Epidermal melanocyte (primary cell): ENCODE results near the gene SZRD1.
A peak's percentile ranks its signal among the peaks of the same experiment; 100 is the strongest.
"Not testable (repeated sequence)": the region's sequence is repeated elsewhere in the genome, so short reads cannot be mapped to it uniquely, and the experiment has no call there.

ENCODE experiments used
- DNase-seq: peaks from one replicate; pipeline ENCODE4 v3.0.0; 2011; ENCODE audit warnings: low spot score; ENCODE audit not compliant: insufficient read length

The SZRD1 gene, protein sequence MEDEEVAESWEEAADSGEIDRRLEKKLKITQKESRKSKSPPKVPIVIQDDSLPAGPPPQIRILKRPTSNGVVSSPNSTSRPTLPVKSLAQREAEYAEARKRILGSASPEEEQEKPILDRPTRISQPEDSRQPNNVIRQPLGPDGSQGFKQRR

DNA sequence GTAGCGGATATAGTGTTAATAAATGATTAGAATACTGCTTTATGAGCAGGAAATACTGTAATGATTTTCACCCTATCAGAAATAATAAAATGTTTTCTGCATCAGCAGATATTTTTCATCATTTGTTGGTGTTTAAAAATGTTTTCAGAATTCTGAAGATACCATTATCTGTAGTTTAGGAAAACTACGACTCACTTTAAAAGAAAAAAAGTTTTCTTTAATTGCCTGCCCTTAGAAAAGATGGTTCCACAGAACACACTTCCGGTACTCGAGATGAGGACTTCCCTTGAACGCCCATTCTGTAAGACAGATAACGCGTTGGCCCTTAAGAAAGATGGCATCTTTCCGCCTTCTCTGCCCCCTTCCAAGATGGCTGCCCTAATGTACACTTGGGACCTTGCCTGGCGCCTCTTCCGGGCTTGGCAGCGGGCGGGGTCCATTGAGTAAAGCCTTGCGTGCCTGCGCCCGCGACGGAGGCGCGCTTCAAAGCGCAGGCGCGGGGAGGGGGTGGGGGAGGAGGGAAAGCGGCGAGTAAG, at the start of gene SZRD1:
SZRD1 (plus strand) TSS at position 521 of the 536 bp plus-strand sequence. CDS start 16 bp downstream, outside the sequence.
- DNase-seq: peak; percentile 75

DNA sequence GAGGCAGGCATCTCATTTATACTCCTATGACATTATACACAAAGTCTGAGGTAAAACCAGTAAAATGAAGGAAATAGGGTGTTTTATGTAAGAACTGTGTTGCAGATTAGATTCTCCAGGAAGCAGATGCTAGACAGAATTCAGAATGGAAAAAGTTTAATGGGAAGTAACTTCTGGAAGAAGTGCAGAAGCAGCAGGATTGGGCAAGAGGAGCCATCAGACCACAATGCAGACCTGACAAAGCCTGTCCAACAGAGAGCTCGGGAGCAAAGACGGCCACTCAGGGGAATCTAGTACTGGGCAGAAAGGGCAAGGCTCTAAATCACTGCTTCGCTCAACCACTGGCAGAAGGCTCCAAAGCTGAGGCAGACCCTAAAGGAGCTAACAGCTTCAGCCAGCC, 48.5 kb upstream of the SZRD1 start:
- DNase-seq: no peak

DNA sequence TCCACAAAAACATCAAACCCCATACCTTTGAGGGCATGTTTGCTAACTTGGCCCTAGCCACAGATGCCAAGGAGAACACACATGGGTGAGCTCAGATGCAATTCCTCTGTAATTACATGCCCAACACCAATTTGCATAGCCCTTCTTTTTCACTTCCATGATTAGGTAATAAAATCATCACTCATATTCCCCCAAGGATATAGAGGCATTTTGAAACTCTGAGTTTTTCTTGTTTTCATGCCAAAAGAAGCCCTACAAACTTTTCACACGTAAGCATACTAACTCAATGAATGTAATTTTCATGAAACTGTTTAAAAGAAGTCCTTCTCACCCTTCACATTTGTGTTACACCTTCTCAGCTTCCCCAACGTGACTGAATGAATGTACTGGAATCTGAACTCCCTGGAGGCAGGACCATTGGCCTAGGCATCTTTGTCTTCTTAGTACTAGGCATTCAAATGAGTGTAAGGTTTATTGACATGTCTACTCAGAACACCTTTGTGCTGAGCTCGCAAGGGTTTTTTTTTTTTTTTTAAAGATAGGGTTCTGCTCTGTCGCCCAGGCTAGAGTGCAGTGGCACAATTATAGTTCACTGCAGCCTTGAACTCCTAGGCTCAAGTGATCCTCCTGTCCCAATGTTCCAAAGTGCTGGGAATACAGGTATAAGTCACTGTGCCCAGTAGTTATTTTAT, 45.7 kb upstream of the SZRD1 start:
- no peak for DNase-seq

DNA sequence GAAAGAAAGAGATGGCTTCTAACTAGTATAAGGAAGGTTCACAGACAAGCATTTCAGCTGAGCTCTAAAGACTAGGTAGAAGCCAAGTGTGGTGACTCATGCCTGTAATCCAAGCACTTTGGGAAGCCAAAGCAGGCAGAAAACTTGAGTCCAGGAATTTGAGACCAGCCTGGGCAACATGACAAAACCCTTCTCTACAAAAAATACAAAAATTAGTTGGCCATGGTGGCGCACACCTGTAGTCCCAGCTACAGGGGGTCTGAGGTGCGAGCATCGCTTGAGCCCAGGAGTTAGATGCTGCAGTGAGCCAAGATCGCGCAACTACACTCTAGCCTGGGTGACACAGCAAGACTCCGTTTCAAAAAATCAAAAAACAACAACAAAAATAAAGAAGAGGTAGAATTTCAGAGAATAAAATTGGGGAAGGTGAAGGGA, 42.6 kb upstream of the SZRD1 start:
- DNase-seq: no peak

DNA sequence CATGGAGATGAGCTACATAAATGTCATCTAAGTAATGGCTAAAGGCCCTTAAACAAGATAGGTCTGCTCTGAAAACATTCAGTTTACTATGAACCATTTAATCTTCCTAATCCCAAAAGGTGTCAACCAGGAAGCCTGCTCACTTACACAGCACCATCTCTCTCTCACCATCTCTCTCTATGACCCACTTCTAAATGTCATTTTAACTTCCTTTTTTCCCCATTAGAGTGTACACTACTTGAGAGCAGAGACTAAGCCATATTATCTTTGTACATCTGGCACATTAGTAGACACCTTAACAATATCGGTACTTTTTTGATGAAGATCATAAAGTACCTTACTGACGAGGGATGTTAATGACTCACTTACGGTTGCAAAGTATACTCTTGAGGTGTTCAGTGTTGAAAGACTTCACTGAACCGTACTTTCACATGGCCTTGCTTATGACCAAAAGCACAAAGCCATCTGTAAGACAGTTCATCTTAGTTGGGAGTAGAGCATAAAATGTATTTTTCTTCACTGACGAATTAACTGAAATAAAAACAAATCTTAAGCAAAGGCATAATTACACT, 40.1 kb upstream of the SZRD1 start:
- DNase-seq: no peak

DNA sequence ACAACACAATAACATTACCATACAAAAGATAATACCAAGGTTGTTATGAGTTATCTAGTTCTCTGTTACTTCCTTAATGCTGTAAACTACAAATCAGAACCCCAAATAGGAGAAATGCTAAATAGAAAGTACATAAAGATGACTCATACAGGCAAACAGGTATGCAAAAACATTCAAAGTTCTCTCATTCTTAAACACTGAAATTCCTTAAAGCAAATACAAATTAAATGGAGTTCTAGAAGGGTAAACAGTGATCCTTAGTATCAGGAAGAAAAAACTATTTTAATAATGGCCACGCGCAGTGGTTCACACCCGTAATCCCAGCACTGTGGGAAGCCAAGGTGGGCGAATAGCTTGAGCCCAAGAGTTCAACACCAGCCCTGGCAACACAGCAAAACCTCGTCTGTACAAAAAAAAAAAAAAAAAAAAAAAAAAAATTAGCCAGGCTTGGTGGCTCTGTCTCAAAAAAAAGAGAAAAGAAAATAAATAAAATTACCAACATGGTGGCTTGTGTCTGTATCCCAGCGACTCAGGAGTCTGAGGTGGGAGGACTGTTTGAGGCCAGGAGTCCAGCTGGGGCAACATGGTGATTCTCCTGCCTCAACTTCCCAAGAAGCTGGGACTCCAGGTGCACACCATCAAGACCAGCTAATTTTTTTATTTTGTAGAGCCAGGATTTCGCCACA, 32.2 kb upstream of the SZRD1 start:
- no peak for DNase-seq

DNA sequence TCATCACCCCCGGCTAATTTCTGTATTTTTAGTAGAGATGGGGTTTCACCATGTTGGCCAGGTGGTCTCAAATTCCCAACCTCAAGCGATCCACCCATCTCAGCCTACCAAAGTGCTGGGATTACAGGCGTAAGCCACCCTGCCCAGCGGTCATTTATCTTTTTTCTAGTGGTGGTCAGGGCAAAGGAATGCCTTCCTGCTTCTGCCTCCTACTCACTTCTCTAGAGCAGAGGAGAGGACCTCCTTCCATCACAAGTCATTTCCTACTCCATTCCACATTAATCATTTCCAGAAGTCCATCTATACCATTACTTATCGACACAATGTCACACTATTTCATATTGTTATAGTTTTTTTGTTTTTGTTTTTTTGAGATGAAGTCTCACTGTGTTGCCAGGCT, 28.1 kb upstream of the SZRD1 start:
- DNase-seq: no peak

DNA sequence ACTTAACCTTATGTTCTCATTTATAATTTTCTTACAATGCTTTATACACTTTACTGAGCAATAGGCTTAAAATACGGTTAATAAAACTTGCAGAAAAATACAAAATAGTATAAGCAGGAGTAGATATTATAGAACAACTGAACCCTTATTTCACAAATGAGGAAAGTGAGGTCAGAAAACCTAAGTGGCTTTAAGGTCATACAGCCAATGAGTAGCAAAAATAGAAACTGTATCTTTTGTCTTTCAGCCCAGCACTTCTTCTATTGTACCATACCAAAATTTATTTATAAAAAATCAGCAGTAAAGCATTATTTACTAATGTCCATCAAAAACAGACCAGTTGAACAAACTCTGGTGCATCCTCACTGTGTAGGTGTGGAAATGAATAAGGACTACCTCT, 26.4 kb upstream of the SZRD1 start:
- DNase-seq: no peak

DNA sequence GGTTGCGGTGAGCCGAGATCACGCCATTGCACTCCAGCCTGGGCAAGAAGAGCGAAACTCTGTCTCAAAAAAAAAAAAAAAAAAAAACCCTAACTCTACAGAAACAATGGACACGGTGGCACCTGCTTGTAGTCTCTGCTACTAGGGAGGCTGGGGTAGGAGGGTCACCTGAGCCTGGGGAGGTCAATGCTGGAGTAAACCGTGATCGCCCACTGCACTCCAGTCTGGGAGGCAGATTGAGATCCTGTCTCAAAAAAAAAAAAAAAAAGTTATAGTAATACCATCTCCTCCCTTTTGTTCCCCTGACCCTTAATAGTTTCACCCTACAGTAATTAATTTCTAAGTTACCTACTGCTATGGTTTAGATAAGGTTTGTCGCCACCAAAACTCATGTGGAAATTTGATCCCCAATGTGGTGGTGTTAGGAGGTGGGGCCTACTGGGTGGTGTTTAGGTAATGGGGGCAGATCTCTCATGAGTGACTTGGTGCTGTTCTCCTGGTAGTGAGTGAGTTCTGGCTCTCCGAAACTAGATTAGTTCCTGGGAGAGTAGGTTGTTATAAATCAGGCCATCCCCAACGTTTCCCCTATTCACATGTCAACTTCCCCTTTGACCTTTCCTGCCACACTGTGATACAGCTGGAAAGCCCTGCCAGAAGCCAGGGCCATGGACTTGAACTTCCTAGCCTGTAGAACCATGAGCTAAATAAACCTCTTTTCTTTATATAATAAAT, 24.5 kb upstream of the SZRD1 start:
- no peak for DNase-seq

DNA sequence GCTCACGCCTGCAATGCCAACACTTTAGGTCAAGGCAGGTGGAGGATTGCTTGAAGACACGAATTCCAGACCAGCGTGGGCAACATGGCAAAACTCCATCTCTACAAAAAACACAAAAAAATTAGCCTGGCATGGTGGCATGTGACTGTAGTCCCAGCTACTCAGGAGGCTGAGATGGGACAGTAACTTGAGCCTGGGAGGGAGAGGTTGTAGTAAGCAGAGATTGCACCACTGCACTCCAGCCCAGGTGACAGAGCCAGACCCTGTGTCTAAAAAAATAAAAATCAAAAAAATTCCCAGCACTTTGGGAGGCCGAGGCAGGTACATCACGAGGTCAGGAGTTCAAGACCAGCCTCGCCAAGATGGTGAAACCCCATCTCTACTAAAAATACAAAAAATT, 23.8 kb upstream of the SZRD1 start:
- DNase-seq: not testable (repeated sequence)

DNA sequence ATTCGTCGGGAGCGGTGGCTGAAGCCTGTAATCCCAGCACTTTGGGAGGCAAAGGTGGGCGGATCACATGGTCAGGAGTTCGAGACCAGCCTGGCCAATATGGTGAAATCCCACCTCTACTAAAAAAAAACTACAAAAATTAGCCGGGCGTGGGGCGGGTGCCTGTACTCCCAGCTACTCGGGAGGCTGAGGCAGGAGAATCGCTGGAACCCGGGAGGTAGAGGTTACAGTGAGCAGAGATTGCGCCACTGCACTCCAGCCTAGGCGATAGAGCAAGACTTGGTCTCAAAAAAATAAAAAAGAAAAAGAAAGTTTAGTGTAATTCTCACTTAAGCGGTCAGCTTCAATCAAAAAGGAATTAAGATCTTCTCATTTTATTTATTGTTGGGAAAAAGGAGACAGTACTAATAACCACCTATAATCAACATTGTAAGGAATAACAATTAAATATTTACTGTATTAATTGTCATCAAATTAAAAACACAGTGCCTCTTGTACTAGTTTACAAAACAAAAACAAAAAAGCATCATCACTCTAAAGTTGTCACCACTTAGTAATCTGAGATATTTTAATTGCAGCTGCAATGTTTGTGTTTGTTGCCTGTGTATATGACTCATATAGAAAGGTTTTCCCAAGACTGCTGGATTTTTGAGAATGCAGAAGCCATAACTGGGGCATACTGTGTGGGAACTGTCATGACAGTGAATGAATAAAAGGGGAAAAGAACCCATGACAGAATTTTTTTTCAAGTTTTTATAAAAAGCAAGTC, 18.4 kb upstream of the SZRD1 start:
- DNase-seq: no peak

DNA sequence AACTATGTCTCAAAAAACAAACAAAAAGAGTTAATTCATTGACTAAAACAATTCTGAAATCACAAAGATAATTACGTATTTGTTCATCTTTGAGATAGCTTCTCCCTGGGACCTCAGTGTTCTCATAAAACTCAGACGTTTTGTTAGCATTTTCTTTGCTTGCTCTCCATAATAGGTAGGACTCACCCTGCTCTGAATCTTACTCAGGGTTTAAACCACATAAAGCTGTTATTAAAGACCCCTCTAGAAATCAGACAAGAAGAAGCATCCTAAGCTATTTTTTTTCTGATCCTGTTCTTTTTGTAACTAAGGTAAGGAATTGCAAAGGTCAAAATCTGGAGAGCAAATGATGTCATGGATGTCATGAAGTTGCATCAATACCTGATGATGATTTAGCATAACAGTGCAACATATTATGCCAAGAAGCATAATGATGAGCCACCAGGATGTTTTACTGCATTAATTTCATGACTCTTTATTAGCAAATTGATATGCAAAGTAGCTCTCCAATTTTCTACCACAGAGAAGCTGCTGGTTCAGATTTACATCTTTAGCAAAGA, 17.1 kb upstream of the SZRD1 start:
- DNase-seq: no peak

DNA sequence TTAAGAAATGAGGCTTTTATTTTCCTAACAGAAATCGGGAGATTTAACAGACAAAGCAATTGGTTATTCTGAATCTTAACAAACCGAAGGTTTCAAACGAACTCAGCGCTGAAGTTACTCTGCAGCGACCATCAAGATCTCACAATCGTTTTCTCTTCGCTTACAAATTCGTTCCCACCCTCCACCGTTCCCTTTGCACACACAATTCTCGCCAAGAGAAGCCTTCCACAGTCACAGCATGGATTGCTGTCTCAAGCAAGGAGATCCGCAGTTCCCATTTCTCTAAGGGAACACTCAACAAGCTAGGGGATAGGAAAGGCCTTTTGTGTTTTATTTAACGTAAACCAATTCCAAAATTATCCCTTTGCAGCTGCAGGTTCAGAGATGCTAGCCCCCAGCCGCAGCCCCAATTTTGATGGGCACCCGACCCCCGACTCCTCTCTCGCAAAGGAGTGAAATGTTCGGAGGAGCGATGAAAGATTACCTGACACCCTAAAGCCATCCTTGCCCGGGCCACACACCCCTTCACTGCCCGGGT, 15.5 kb upstream of the SZRD1 start:
- DNase-seq: no peak

DNA sequence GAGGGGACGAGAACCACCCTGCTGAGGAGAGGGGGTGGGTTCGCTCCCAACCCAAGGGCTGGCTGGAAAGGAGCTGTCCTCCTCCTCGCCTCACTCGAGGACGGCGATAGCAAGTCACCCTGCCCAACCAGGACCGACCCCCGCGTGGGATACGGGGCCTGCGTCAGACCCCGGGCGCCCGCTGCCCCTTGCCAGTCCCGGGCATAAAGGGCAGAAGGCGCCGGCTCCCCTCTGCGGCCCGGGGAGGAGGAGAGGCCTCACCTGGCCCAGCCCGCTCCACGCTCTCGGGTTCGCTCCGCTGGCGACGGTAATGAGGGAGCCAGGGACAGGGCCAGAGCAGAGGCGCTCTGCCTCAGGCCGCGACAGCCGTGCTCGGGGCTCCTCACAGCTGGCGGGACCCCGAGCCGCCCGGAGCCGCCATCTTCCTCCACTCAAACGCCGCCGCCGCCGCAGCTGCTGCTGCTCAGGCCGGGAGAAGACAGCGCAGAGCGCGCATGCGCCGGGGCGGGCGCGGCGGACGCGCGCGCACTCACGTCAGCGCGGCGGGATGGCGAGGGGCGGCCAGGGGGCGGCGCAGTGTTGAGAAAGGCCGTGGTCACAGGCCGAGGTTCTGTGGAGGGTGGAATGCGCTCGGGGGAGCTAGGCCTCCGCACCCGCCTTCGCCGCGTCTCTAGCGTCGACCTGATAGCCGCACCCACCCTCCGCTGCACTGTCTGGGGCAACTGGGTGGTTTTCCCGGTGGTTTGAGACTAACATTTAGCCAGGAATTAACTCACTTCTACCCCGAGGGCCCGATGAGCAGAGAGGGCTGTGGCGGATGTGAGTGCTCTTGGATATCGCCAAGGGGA, 14.8 kb upstream of the SZRD1 start, which contains the start of gene FBXO42:
FBXO42 (minus strand) TSS at position 487 of the 848 bp plus-strand sequence. CDS start 37,062 bp downstream, outside the sequence.
- peak; percentile 82 for DNase-seq

DNA sequence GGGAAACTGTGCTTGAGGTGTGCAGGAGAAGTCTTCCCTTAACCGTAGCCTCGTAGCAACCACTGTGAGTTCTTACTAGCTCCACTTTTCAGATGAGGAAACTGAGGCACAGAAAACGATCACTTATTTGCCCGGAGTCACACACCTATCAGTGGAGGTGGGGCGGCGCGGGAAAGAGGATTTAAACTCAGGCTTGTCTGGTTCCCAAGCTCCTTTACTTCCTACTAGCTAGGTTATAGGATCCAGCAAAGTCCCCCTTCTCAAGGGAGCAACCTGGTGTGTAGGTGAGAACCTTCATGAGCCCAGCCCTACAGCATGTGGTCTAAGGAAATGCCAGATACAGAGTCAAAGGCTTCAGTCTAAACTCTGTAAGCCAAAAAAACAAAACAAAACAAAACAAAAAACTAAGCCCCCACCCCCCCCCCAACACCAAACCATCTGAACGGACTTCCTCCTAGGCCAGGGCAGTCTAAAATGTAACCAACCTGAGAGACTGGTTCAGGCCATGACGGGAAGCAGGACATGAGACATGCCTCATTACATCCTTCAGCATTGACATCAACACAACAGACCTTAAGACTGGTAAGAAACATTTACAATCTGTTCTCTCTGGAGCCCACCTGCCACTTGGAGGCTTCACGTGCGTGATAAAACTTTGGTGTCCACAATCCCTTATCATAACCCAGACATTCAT, 14.1 kb upstream of the SZRD1 start:
- no peak for DNase-seq

DNA sequence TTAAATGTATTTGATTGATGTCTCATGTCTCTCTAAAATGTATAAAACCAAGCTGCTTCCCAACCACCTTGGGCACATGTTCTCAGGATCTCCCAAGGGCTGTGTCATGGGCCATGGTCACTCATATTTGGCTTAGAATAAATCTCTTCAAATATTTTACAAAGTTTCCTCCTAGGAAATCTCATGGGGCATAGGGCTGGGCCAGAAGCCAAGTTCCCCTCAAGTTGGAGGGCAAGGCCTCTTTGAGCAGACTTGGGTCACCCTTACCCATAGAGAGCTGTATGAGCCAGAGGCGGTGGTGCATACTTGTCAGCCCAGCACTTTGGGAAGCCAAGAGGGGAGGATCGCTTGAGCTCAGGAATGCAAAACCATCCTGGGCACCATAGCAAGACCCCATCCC, 12.4 kb upstream of the SZRD1 start:
- DNase-seq: no peak

DNA sequence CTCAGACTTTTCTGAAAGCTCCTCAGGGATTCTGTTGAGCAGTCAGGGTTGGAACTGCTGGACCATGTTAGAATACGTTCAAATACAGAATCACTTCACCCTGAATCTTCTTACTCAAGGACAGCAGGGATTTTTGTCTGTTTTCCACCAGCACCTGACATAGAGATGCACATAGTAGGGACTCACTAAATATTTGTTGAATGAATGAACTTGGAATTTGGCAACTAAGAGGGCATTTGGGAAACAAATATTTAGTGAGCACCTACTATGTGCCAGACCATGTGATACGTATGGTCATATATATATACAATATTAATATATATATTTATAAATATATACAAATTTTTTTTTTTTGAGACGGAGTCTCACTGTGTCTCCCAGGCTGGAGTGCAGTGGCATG, 10.2 kb upstream of the SZRD1 start:
- DNase-seq: no peak

DNA sequence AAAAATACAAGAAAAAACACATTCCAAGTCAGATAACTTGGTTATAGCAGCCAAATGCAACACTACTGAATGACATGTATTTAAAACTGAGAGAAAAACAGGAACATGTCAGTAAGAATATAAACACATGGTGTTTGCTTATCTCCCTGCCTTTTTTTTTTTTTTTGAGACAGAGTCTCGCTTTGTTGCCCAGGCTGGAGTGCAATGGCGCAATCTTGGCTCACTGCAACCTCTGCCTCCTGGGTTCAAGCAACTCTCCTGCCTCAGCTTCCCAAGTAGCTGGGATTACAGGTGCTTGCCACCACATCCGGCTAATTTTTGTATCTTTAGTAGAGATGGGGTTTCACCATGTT, 1.9 kb upstream of the SZRD1 start:
- DNase-seq: not testable (repeated sequence)
